ENCODE results near the gene FAM229A. TPM values are rescaled to one million over a fixed set of nuclear protein-coding genes. Genes with fewer than 3 reads are reported as not detected.

Gene FAM229A
- total RNA-seq, 1 experiment from 2014 or later: 5.6 TPM

DNA sequence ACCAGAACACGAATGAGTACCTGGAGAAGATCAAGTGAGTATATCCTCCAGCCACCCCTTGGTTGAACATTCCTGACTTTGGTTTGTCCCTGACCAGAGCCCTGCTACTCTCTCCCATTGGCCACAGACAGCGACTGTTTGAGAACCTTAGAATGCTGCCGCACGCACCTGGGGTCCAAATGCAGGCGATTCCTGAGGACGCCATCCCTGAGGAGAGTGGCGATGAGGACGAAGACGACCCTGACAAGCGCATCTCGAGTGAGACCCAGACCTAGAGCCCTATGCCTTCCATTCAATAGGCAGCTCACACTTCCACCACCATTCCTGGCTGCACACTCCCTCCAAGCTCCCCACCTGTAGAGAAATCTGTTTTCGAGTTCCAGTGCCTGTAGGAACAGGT lies 30.7 kb downstream of the FAM229A start:
- Histone ChIP-seq H3K4me2 (ENCODE audit: insufficient read depth, insufficient read length, low read length) (no peak overlapping the region), H3K4ac (ENCODE audit: low read depth, low read length) (no peak overlapping the region), H4K8ac (replicated peaks; ENCODE audit: insufficient read length, low read depth, low read length) (no peak overlapping the region), H4K5ac (ENCODE audit: insufficient read length, low read depth, low read length) (no peak overlapping the region), H3K14ac (ENCODE audit: insufficient read depth, low read length) (no peak overlapping the region), H3K27me3 (ENCODE audit: insufficient read depth, low read length) (no peaks in the 10 kb centered on the region; the same call in 1 of the 2 replicates), H3K23ac (ENCODE audit: insufficient read length, low read depth, low read length) (no peak overlapping the region), H2BK12ac (ENCODE audit: insufficient read length, low read depth, low read length) (no peak overlapping the region), H2BK20ac (ENCODE audit: low read depth, low read length, poor library complexity, severe bottlenecking) (no peak overlapping the region), H2BK5ac (ENCODE audit: insufficient read length, low read length) (no peak overlapping the region), H2BK120ac (ENCODE audit: low read depth, low read length, poor library complexity, severe bottlenecking) (no peak overlapping the region), H4K91ac (ENCODE audit: insufficient read length, low read depth, low read length) (no peak overlapping the region), H2BK15ac (ENCODE audit: low read depth, low read length) (no peak overlapping the region), H3K27ac (ENCODE audit: insufficient read length, low read depth, low read length) (no peak overlapping the region), H3K18ac (ENCODE audit: insufficient read length, low read depth, low read length) (no peak overlapping the region), H3K9me3 (ENCODE audit: control insufficient read depth, low read depth, low read length) (no peaks in the 10 kb centered on the region), H3K79me1 (ENCODE audit: insufficient read depth, low read depth, low read length, poor library complexity, severe bottlenecking) (no peaks in the 10 kb centered on the region), H3T11ph (ENCODE audit: low read length) (no peak overlapping the region), H3K4me1 (ENCODE audit: insufficient read depth, low read length) (peaks cover 3% of the 10 kb centered on the region; the same call in 1 of the 2 replicates), H4K20me1 (ENCODE audit: control insufficient read depth, insufficient read depth, insufficient read length) (no peaks in the 10 kb centered on the region), H2AK5ac (ENCODE audit: insufficient read length, low read length) (no peak overlapping the region), H3K56ac (ENCODE audit: insufficient read length, low read depth, low read length) (no peak overlapping the region), H3K9ac (ENCODE audit: extremely low read depth, insufficient read length, low read length) (no peak overlapping the region), H3K79me2 (ENCODE audit: insufficient read depth, low read length) (peaks cover 6% of the 10 kb centered on the region; the same call in 1 of the 2 replicates), H3K23me2 (ENCODE audit: insufficient read length, low read depth, low read length, poor library complexity, severe bottlenecking) (peaks cover 11% of the 10 kb centered on the region), H2AFZ (ENCODE audit: low read length) (no peak overlapping the region)
- peaks cover 24 to 34% of the 10 kb centered on the region in 2 experiments for H3K4me1 Mint-ChIP-seq
- peaks cover 6% of the 10 kb centered on the region for H3K27me3 Mint-ChIP-seq (ENCODE audit: low read depth)
- H3K36me3 Mint-ChIP-seq (ENCODE audit: insufficient read depth in 1 of 3, low read depth in 3 of 3): peaks cover 41 to 84% (median 72%) of the 10 kb centered on the region in 3 experiments
- no peak for DNase-seq
- TF ChIP-seq, protein P1, sequence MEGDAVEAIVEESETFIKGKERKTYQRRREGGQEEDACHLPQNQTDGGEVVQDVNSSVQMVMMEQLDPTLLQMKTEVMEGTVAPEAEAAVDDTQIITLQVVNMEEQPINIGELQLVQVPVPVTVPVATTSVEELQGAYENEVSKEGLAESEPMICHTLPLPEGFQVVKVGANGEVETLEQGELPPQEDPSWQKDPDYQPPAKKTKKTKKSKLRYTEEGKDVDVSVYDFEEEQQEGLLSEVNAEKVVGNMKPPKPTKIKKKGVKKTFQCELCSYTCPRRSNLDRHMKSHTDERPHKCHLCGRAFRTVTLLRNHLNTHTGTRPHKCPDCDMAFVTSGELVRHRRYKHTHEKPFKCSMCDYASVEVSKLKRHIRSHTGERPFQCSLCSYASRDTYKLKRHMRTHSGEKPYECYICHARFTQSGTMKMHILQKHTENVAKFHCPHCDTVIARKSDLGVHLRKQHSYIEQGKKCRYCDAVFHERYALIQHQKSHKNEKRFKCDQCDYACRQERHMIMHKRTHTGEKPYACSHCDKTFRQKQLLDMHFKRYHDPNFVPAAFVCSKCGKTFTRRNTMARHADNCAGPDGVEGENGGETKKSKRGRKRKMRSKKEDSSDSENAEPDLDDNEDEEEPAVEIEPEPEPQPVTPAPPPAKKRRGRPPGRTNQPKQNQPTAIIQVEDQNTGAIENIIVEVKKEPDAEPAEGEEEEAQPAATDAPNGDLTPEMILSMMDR (conservative IDR thresholded peaks at IDR 0.05): no peak
- no peak overlapping the region for H3K4me3 Mint-ChIP-seq
- WGBS (ENCODE audit: extremely low coverage, insufficient read length, low lambda C conversion rate): no CpG with 5 or more reads among the region's 12 CpGs
- H3K27ac Mint-ChIP-seq: peak overlapping the region; percentile 34 to 93 (median 91); a peak in 5 of 7 replicates
- no peaks in the 10 kb centered on the region; a peak in 1 of 5 replicates for H3K9me3 Mint-ChIP-seq
